ENCODE data around the gene ADAMTS3. TPM values are rescaled to one million over a fixed set of nuclear protein-coding genes. Genes with fewer than 3 reads are reported as not detected.

Gene ADAMTS3
- polyA plus RNA-seq, 1 donor (not counting 4 experiments of a cell fraction or from before 2014, with no cell fraction given), result 0.09 TPM

GRCh38 chr4:72344418-72344817, 224.6 kb downstream of the ADAMTS3 start:
- Histone ChIP-seq H4K20me1 (ENCODE audit: control insufficient read depth, extremely low read depth, insufficient read depth, low read length) (no peaks in the 10 kb centered on the region), H3K4me3 (ENCODE audit: control insufficient read depth in 2 of 3, extremely low read depth in 1 of 3, insufficient read depth in 2 of 3, low read depth in 1 of 3, low read length in 3 of 3) (no peak overlapping the region), H3K27ac (ENCODE audit: control insufficient read depth, insufficient read depth, low read length) (no peak overlapping the region), H3K9me3 (ENCODE audit: control insufficient read depth, low read depth, low read length) (no peaks in the 10 kb centered on the region), H3K9ac (ENCODE audit: control insufficient read depth, extremely low read depth, insufficient read depth, low read length) (no peak overlapping the region), H3K79me2 (ENCODE audit: control insufficient read depth, insufficient read depth, low read length) (no peaks in the 10 kb centered on the region), H3K9me1 (ENCODE audit: control insufficient read depth, extremely low read depth, insufficient read depth, low read length) (no peaks in the 10 kb centered on the region), H3K4me2 (ENCODE audit: control insufficient read depth, extremely low read depth, insufficient read depth, low read depth, low read length) (no peak overlapping the region), H3K4me1 (ENCODE audit: control insufficient read depth, extremely low read depth, insufficient read depth, low read length) (peaks cover 4% of the 10 kb centered on the region), H3K27me3 (ENCODE audit: control insufficient read depth, extremely low read depth, insufficient read depth, low read length) (no peaks in the 10 kb centered on the region), H3K36me3 (ENCODE audit: control insufficient read depth in 2 of 2, extremely low read depth in 1 of 2, insufficient read depth in 2 of 2, low read length in 2 of 2) (no peaks in the 10 kb centered on the region), H2AFZ (ENCODE audit: control insufficient read depth, low read length) (no peak overlapping the region)
- dilution Hi-C loops (cut with MboI; ENCODE audit: extremely low pct_ligation_motif_present, low sequenced_read_pairs), result no loop called here
- FAIRE-seq (no peak), DNase-seq (ENCODE audit: low read depth, low spot score) (no peak)
- TF ChIP-seq EZH2 (IDR thresholded peaks at IDR 0.05; ENCODE audit: low read length), result no peak
- TF ChIP-seq, protein P1, sequence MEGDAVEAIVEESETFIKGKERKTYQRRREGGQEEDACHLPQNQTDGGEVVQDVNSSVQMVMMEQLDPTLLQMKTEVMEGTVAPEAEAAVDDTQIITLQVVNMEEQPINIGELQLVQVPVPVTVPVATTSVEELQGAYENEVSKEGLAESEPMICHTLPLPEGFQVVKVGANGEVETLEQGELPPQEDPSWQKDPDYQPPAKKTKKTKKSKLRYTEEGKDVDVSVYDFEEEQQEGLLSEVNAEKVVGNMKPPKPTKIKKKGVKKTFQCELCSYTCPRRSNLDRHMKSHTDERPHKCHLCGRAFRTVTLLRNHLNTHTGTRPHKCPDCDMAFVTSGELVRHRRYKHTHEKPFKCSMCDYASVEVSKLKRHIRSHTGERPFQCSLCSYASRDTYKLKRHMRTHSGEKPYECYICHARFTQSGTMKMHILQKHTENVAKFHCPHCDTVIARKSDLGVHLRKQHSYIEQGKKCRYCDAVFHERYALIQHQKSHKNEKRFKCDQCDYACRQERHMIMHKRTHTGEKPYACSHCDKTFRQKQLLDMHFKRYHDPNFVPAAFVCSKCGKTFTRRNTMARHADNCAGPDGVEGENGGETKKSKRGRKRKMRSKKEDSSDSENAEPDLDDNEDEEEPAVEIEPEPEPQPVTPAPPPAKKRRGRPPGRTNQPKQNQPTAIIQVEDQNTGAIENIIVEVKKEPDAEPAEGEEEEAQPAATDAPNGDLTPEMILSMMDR (optimal IDR thresholded peaks at IDR 0.05 in 1 of 3, IDR thresholded peaks at IDR 0.05 in 1 of 3, conservative IDR thresholded peaks at IDR 0.05 in 1 of 3; ENCODE audit: extremely low read depth in 1 of 3, insufficient read depth in 2 of 3, low read length in 3 of 3), result no peak

GRCh38 chr4:72341432-72341820, 227.6 kb downstream of the ADAMTS3 start:
- no peak for FAIRE-seq
- DNase-seq (ENCODE audit: low read depth, low spot score), result no peak
- dilution Hi-C loops (cut with MboI; ENCODE audit: extremely low pct_ligation_motif_present, low sequenced_read_pairs), result no loop called here
- peaks cover 4% of the 10 kb centered on the region for H3K4me1 ChIP-seq (ENCODE audit: control insufficient read depth, extremely low read depth, insufficient read depth, low read length)
- H2AFZ ChIP-seq (ENCODE audit: control insufficient read depth, low read length), result no peak overlapping the region
- H3K27me3 ChIP-seq (ENCODE audit: control insufficient read depth, extremely low read depth, insufficient read depth, low read length), result no peaks in the 10 kb centered on the region
- no peak overlapping the region for H3K27ac ChIP-seq (ENCODE audit: control insufficient read depth, insufficient read depth, low read length)
- no peak overlapping the region for H3K9ac ChIP-seq (ENCODE audit: control insufficient read depth, extremely low read depth, insufficient read depth, low read length)
- no peak overlapping the region for H3K4me3 ChIP-seq (ENCODE audit: control insufficient read depth in 2 of 3, extremely low read depth in 1 of 3, insufficient read depth in 2 of 3, low read depth in 1 of 3, low read length in 3 of 3)
- no peak for TF ChIP-seq EZH2 (IDR thresholded peaks at IDR 0.05; ENCODE audit: low read length)
- TF ChIP-seq, protein P1 (optimal IDR thresholded peaks at IDR 0.05 in 1 of 3, IDR thresholded peaks at IDR 0.05 in 1 of 3, conservative IDR thresholded peaks at IDR 0.05 in 1 of 3; ENCODE audit: extremely low read depth in 1 of 3, insufficient read depth in 2 of 3, low read length in 3 of 3), result no peak
- H3K9me1 ChIP-seq (ENCODE audit: control insufficient read depth, extremely low read depth, insufficient read depth, low read length), result no peaks in the 10 kb centered on the region
- no peaks in the 10 kb centered on the region for H3K36me3 ChIP-seq (ENCODE audit: control insufficient read depth in 2 of 2, extremely low read depth in 1 of 2, insufficient read depth in 2 of 2, low read length in 2 of 2)
- H4K20me1 ChIP-seq (ENCODE audit: control insufficient read depth, extremely low read depth, insufficient read depth, low read length), result no peaks in the 10 kb centered on the region
- H3K79me2 ChIP-seq (ENCODE audit: control insufficient read depth, insufficient read depth, low read length), result no peaks in the 10 kb centered on the region
- H3K4me2 ChIP-seq (ENCODE audit: control insufficient read depth, extremely low read depth, insufficient read depth, low read depth, low read length), result no peak overlapping the region
- H3K9me3 ChIP-seq (ENCODE audit: control insufficient read depth, low read depth, low read length), result no peaks in the 10 kb centered on the region

Data from keratinocyte (primary cell).